Panc1 (cell line): ENCODE measurements around the gene ASCC3. TPM values are rescaled to one million over a fixed set of nuclear protein-coding genes. Genes with fewer than 3 reads are reported as not detected.

ENCODE experiments used
- ATAC-seq: fragments of 200-7000 bp; cut with Tn5 transposase; 2 replicates; pipeline ENCODE4 v1.9.1; 2020; ENCODE audit warnings: mild to moderate bottlenecking, moderate library complexity
- BruUV-seq: library from RNA; stranded (reverse); fragments of 400-500 nt; replicated peaks from 2 replicates; lab custom pipeline; 2021; lab: Mats Ljungman, UMichigan
- CTCF ChIA-PET: fragments of 300-600 bp; sonication (Branson Sonifier 250); formaldehyde crosslinking; loops from one replicate; lab custom pipeline; 2022; ENCODE audit warnings: antibody characterized with exemption; lab: Charles Lee
- POLR2A ChIA-PET: fragments of 300-600 bp; sonication (Branson Sonifier 250); formaldehyde crosslinking; loops from one replicate; lab custom pipeline; 2022; ENCODE audit warnings: antibody characterized with exemption; lab: Charles Lee
- DNase-seq: peaks from one replicate; pipeline ENCODE4 v3.0.0-alpha.2; 2010; ENCODE audit warnings: low read depth, low spot score
- H3K27ac ChIP-seq: 2 replicates; pipeline ENCODE4 v1.5.1; 2011; ENCODE audit warnings: mild to moderate bottlenecking, low read length, inconsistent platforms
- H3K27me3 ChIP-seq: fragments of 200-500 bp; sonication (Bioruptor generic); 2 replicates; pipeline ENCODE4 v1.6.0; 2014; ENCODE audit warnings: low read length, inconsistent platforms; ENCODE audit not compliant: control insufficient read depth, insufficient read depth
- H3K36me3 ChIP-seq: fragments of 200-500 bp; sonication (Bioruptor generic); 2 replicates; pipeline ENCODE4 v1.5.1; 2014; ENCODE audit warnings: inconsistent platforms, mild to moderate bottlenecking, low read length, moderate library complexity; ENCODE audit not compliant: control insufficient read depth, insufficient read depth
- H3K4me1 ChIP-seq: 2 replicates; pipeline ENCODE4 v1.5.1; 2011; ENCODE audit warnings: inconsistent platforms, mild to moderate bottlenecking, low read length, moderate library complexity; ENCODE audit not compliant: control insufficient read depth, insufficient read depth
- H3K4me3 ChIP-seq, 2 experiments: 2 replicates each; pipeline ENCODE4 v1.5.1; 2011 to 2012; ENCODE audit warnings: low read depth in 2 of 2, low read length in 2 of 2, mild to moderate bottlenecking in 2 of 2, inconsistent platforms in 1 of 2, moderate library complexity in 1 of 2
- H3K9me3 ChIP-seq: fragments of 200-500 bp; sonication (Bioruptor generic); 2 replicates; pipeline ENCODE4 v1.5.1; 2014; ENCODE audit warnings: low read depth, mild to moderate bottlenecking, inconsistent platforms, low read length, moderate library complexity; ENCODE audit not compliant: control insufficient read depth, insufficient read depth
- CTCF ChIP-seq: fragments of 450-650 bp; IDR thresholded peaks from 2 replicates; pipeline ENCODE4 v1.5.1; 2017; ENCODE audit warnings: mild to moderate bottlenecking
- POLR2AphosphoS5 ChIP-seq: IDR thresholded peaks from 2 replicates; pipeline ENCODE4 v1.6.1; 2012; ENCODE audit warnings: mild to moderate bottlenecking, low read depth, low read length, moderate library complexity
- SIN3A ChIP-seq: IDR thresholded peaks from 2 replicates; pipeline ENCODE4 v1.6.1; 2012; ENCODE audit warnings: low read depth, mild to moderate bottlenecking, low read length, moderate library complexity, borderline replicate concordance; ENCODE audit not compliant: insufficient read depth
- TCF7L2 ChIP-seq: IDR thresholded peaks from 2 replicates; pipeline ENCODE4 v1.6.1; 2011; ENCODE audit warnings: mild to moderate bottlenecking, low read depth, low read length, inconsistent platforms
- in situ Hi-C: cut with HindIII; loops from 2 replicates; pipeline ENCODE4 v1.10.0; 2016; ENCODE audit warnings: low sequenced_read_pairs, low pct_unique_long_range_greater_than_20kb
- intact Hi-C: fragments of 100-400 bp; cut with micrococcal nuclease; formaldehyde crosslinking; loops from one replicate; pipeline ENCODE4 v1.10.0; 2022; ENCODE audit not compliant: unreplicated experiment
- total RNA-seq: library from RNA; stranded (reverse); gene quantifications from one replicate; pipeline ENCODE4 v1.2.1, GENCODE V29; 2021; ENCODE audit not compliant: unreplicated experiment
- TF ChIP-seq, protein P1 (sequence below), 2 experiments: IDR thresholded peaks; 2 replicates each; pipeline ENCODE4 v1.6.1; 2011 to 2012; ENCODE audit warnings: low read depth in 2 of 2, control low read depth in 1 of 2, low read length in 1 of 2, mild to moderate bottlenecking in 1 of 2, moderate library complexity in 1 of 2; ENCODE audit not compliant: insufficient read depth in 1 of 2

The ASCC3 gene
- total RNA-seq, 1 experiment from 2014 or later = 46.9 TPM

DNA sequence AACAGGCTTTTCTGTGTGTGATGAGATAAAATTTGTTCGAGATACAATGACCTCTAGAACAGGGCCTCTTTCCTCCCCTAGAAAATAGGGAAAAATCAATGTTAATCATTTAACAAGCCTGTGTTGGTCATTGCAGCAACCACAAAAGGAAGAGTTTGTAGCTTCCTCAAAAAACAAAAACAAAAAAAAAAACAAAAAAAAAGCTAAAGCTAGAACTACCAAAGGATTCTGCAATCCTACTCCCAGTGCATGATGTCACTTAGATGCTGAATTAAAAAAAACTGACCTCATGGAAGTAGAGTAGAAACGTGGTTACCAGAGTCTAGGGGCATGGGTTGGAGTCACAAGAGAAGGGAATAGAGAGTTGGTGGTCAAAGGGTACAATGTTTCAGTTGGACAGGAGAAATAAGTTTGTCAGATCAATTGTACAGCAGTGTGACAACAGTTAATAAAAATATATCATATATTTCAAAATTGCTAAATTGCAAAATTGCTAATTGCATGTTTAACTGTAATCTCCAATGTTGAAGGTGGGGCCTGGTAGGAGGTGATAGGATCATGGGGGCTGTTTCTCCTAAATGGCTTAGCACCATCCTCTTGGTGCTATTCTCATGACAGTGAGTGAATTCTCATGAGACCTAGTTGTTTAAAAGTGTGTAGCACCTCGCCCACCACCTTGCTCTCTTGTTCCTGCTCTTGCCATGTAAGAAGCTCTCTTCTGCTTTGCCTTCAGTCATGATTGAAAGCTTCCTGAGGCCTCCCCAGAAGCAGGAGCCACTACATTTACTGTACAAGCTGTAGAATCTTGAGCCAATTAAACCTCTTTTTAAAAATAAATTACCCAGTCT, 253.0 kb downstream of the ASCC3 start:
- no peak for DNase-seq
- H3K9me3 ChIP-seq = no peaks in the 10 kb centered on the region
- TF ChIP-seq CTCF = no peak
- no peak for TF ChIP-seq SIN3A
- no peak for TF ChIP-seq POLR2AphosphoS5
- TF ChIP-seq TCF7L2 = no peak
- TF ChIP-seq, protein P1, sequence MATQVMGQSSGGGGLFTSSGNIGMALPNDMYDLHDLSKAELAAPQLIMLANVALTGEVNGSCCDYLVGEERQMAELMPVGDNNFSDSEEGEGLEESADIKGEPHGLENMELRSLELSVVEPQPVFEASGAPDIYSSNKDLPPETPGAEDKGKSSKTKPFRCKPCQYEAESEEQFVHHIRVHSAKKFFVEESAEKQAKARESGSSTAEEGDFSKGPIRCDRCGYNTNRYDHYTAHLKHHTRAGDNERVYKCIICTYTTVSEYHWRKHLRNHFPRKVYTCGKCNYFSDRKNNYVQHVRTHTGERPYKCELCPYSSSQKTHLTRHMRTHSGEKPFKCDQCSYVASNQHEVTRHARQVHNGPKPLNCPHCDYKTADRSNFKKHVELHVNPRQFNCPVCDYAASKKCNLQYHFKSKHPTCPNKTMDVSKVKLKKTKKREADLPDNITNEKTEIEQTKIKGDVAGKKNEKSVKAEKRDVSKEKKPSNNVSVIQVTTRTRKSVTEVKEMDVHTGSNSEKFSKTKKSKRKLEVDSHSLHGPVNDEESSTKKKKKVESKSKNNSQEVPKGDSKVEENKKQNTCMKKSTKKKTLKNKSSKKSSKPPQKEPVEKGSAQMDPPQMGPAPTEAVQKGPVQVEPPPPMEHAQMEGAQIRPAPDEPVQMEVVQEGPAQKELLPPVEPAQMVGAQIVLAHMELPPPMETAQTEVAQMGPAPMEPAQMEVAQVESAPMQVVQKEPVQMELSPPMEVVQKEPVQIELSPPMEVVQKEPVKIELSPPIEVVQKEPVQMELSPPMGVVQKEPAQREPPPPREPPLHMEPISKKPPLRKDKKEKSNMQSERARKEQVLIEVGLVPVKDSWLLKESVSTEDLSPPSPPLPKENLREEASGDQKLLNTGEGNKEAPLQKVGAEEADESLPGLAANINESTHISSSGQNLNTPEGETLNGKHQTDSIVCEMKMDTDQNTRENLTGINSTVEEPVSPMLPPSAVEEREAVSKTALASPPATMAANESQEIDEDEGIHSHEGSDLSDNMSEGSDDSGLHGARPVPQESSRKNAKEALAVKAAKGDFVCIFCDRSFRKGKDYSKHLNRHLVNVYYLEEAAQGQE (IDR thresholded peaks at IDR 0.05; ENCODE audit: insufficient read depth in 1 of 2, low read depth in 2 of 2, low read length in 1 of 2) = no peak
- BruUV-seq = no TSS peak
- in situ Hi-C loops = no loop called here
- H3K36me3 ChIP-seq = peaks cover 12% of the 10 kb centered on the region
- ChIA-PET POLR2A (no interaction called here), CTCF (no interaction called here)
- no peak overlapping the region for H3K27ac ChIP-seq
- H3K4me3 ChIP-seq = no peak overlapping the region
- H3K4me1 ChIP-seq = no peaks in the 10 kb centered on the region; the same call in 1 of the 2 replicates
- H3K27me3 ChIP-seq = no peaks in the 10 kb centered on the region
- no peak for ATAC-seq
- intact Hi-C loops = no loop called here

- Histone ChIP-seq H3K9me3 (no peaks in the 10 kb centered on the region), H3K4me3 (no peak overlapping the region), H3K36me3 (peaks cover 12% of the 10 kb centered on the region), H3K27me3 (no peaks in the 10 kb centered on the region), H3K27ac (no peak overlapping the region), H3K4me1 (no peaks in the 10 kb centered on the region; the same call in 1 of the 2 replicates)
- TF ChIP-seq POLR2AphosphoS5 = no peak
- TF ChIP-seq TCF7L2 = no peak
- no peak for TF ChIP-seq SIN3A
- TF ChIP-seq, protein P1 (IDR thresholded peaks at IDR 0.05; ENCODE audit: insufficient read depth in 1 of 2, low read depth in 2 of 2, low read length in 1 of 2) = no peak
- no peak for TF ChIP-seq CTCF
- BruUV-seq = no TSS peak
- ATAC-seq (no peak), DNase-seq (no peak)
- intact Hi-C loops (no loop called here), in situ Hi-C loops (no loop called here)
- CTCF ChIA-PET = no interaction called here
- POLR2A ChIA-PET = no interaction called here
Observed at GRCh38 chr6:100626721-100627120, 254.4 kb downstream of the ASCC3 start.
